GM21526 (cell line): Measurements from ENCODE around the gene RTL1.

Experiments used
- ATAC-seq: cut with Tn5 transposase; IDR thresholded peaks from one replicate; pipeline ENCODE4 v1.9.1; 2021; ENCODE audit warnings: moderate library complexity; ENCODE audit not compliant: unreplicated experiment, low FRiP score

The RTL1 gene

DNA sequence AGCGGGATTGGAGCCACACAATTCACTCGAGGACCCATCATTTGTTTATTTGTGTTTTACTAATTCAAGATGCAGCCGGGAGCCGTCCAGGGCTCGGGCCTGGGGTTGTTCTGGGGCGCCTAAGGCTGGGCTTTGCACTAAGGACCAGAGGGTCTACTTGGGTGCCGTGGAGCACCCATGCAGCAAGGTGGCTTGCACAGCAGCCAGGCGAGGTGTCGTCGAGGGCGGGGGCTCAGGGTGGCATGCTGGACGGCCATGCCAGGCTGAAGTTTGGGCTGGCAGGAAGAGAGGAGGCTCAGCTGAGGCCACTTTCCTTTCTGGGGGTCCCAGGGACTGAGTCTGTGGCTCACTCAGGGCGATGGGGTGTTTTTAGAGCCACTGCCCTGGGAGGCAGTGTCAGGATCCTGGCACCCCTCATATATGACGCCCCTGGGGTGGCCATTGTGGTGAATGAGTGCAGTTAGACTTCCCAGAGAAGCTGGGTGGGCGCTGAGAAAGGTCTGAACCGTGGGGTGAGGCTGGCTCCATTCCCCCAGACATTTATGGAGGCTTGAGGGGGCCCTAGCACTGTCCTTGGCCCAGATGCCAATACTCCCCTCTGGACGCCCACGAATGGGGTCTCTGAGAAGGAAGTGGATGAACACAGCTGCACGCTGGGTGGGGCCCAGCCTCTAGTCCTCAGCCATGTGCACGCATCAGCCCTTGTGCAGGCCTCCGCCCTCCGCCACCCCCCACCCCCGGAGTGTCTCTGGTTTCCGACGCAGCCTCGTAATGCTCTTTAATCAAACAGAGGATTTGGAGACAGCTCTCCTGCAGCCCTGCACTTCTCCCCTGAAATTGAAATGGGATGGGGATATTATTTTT is 66.3 kb downstream of the RTL1 start:
- ATAC-seq = no peak

DNA sequence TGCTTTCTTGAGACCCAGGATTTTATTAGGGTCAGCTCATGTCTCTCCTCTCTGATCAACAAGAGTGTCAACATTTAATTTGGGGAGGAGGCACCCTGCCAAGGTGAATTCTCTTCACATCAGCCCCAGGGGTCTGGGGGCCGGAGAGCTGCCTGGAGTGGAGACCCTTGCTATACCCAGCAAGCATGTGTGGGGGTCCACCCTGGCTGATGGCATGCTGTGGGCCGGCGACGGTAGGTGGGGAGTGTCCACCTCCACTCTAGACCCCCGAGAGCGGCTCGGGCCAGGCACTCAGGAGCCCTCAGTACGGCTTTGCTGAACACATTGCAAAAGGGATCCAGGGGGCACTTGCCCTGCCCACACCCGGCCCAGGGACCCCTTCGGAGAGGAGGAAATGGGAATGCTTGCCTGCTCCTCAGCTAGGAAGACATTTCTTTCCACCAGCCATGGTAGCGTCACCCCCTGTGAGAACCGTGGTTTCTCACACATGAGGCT is 67.2 kb downstream of the RTL1 start:
- no peak for ATAC-seq

DNA sequence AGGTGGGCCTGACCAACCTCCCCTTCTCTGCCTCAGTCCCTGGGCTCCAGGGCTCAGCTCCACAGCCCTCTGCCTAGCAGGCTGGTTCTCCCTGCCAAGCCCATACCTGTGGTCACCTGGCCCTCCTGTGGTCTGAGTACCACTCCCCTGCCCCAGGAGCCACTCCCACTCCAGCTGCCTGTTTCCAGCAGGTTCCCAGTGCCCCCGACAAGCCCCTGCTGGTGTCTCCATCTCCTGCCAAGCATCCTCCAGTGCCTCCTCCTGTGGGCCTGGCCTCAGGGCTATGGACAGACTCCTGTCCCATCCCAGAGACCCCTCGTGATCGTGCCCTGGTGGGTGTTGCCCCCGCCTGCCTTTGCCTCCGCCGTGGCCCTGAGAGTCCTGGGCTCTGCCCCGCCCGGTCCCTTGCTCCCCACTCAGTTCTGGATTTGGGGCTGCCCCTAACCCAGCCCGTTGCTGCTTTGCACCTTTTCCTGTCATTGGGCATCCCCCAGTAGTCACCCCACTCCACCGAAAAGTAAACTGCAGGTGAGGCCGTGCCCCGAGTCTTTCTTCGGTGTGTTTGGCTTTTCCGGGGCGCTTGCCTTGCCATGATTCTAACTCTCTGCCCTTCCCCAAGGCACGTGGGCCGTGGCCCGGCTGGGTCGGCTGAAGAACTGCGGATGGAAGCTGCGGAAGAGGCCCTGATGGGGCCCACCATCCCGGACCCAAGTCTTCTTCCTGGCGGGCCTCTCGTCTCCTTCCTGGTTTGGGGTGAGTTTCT is 67.8 kb downstream of the RTL1 start:
- ATAC-seq = no peak

DNA sequence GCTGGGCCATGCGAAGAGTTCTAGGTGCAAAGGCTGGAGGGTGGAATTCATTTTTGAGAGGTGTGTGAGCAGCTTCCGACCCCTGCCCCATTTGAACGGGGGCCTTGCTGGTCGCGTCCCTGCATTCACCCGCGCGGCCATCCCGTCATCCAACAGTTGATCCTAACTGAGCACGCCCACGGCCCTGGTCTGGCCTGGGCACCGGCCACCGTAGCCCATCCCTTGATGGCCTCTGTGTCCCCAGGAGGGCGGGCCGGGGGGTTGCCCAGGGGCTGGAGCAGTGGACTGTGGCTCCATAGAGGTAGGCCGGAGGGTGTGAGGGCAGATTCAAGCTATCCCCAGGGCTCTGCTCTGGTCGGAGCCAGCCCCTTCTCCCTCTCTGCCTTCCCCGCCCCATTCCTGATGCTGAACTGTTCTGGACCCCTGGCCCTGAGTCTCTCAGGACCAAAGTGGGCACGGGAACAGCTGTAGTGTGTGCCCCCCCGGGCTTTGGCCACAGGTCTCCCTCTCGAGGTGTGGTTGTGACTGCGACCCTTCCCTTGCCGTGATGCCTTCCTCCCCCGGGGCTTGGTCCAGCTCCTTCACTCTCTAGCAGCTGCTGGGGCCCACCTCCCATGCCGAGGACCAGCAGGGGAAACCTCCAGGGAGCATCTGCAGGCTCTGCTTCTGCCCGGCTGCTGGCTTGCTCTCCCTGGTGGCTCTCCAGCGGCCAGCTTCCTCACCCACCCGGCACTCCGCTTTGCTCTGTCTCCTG is 68.6 kb downstream of the RTL1 start:
- ATAC-seq = no peak

DNA sequence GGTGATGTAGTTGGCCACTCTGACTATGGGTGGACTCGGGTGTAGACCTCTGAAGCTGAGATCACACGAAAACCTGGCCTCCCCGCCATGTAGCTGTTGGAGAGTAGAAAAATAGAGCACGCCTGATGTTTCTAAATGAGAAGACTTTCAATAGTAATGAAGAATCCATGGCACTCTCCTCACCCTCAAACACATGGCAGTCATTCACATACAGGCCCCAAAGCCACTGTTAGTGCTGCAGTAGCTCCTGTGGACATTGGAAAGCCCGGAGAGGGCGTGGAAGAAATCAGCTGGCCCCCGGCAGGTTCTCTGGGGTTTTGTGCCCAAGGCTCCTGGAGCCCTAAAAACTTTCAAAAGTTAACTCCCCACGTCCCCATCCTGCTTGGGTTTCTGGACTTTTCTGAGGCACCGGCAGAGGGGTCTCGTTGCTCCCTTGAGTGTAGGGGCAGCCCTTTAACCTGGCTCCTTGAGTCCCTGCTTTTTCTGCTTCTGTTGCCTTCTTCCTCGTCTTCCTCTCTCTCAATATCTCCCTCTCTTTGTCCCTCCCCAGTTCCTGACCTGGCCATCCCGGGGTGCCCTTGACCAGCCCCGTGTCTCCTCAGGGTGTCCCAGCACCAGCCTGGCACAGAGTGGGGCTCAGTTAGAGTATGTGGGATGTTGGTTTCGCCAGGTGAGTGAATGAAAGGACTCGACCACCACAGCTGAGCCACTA is 69.3 kb downstream of the RTL1 start:
- ATAC-seq = no peak

DNA sequence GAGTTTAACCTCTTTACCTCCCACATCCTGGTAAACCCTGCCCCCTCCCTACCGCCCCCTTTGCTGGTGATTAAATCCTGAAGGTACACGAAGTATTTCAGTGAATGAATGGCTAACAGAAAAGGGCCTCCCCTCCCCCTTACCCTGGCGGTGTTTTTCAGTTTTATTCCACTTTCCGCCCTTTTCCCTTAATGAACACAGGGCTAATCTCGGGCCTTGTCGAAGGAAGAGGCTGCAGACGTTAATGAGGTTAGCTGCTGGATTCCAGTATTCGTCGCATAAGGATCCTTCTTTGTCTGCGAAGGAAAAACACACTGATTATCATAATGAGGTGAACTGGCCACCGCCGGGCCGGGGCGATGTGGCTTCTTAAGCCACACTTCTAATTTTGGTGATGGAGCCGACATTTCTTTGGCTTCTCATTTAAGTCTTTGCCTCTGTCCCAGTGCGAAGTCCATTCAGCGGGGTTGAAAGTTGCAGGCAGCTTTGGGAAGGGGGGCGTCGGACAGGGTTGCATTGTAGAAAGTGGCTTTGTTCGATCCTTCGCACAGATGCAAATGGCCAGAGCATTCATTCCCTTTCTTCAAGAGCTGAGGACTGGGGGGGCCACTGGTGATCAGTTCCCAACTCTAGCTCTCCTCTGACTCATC is 71.1 kb downstream of the RTL1 start:
- ATAC-seq = no peak

DNA sequence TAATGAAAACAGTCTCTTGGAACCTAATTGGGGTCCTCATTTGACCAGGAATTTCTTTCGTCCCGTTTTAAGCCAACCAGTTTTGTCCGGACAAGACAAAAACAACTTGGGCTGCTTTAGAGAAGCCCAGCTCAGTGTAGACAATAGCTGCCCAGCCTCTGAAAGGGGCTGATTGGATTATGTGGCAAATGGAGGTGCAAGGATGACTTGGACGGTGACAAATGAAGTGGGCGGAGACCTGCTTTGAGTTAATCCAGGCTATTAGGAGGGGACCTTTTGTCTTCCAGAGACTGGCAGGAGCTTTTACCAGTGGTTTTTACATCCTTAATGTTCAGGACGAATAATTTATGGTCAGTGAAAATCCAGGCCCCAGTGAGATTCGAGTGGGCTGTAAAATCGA is 72.8 kb downstream of the RTL1 start:
- no peak for ATAC-seq
